ENCODE data around the gene AEBP2.
"Not testable (repeated sequence)": the region's sequence is repeated elsewhere in the genome, so short reads cannot be mapped to it uniquely, and the experiment has no call there.

AEBP2 gene

GRCh38 chr12:19419086-19419485, 20.2 kb upstream of the AEBP2 start:
- Histone ChIP-seq H3K27ac (no peak overlapping the region), H3K9ac (no peak overlapping the region), H4K20me1 (no peaks in the 10 kb centered on the region), H3K4me1 (peaks cover 7% of the 10 kb centered on the region; the same call in 1 of the 2 replicates), H3K9me3 (no peaks in the 10 kb centered on the region), H3K36me3 (no peaks in the 10 kb centered on the region), H3K27me3 (no peaks in the 10 kb centered on the region), H3K4me2 (no peak overlapping the region), H3K4me3 (no peak overlapping the region)
- no peak for TF ChIP-seq Cebpa-rat (IDR thresholded peaks at IDR 0.05)

GRCh38 chr12:19421503-19422282, 17.6 kb upstream of the AEBP2 start:
- Histone ChIP-seq H3K4me3 (no peak overlapping the region), H3K27ac (no peak overlapping the region), H3K4me1 (peaks cover 7% of the 10 kb centered on the region; the same call in 1 of the 2 replicates), H4K20me1 (no peaks in the 10 kb centered on the region), H3K9me3 (no peaks in the 10 kb centered on the region), H3K9ac (no peak overlapping the region), H3K36me3 (no peaks in the 10 kb centered on the region), H3K4me2 (no peak overlapping the region), H3K27me3 (no peaks in the 10 kb centered on the region)
- no peak for TF ChIP-seq Cebpa-rat (IDR thresholded peaks at IDR 0.05)

GRCh38 chr12:19423166-19423930, 15.9 kb upstream of the AEBP2 start:
- no peak overlapping the region for H3K9ac ChIP-seq
- no peak overlapping the region for H3K4me3 ChIP-seq
- no peaks in the 10 kb centered on the region for H3K36me3 ChIP-seq
- no peak overlapping the region for H3K4me2 ChIP-seq
- no peak overlapping the region for H3K27ac ChIP-seq
- H4K20me1 ChIP-seq, result no peaks in the 10 kb centered on the region
- no peak for TF ChIP-seq Cebpa-rat (IDR thresholded peaks at IDR 0.05)
- no peaks in the 10 kb centered on the region for H3K9me3 ChIP-seq
- peaks cover 7% of the 10 kb centered on the region; the same call in 1 of the 2 replicates for H3K4me1 ChIP-seq
- no peaks in the 10 kb centered on the region for H3K27me3 ChIP-seq

- no peak overlapping the region for H3K27ac ChIP-seq
- no peak overlapping the region for H3K4me3 ChIP-seq
- no peaks in the 10 kb centered on the region for H3K9me3 ChIP-seq
- H3K27me3 ChIP-seq, result no peaks in the 10 kb centered on the region
- no peak for TF ChIP-seq Cebpa-rat (IDR thresholded peaks at IDR 0.05)
- no peaks in the 10 kb centered on the region for H3K36me3 ChIP-seq
- H3K4me2 ChIP-seq, result no peak overlapping the region
- peaks cover 6% of the 10 kb centered on the region; the same call in 1 of the 2 replicates for H3K4me1 ChIP-seq
- H3K9ac ChIP-seq, result no peak overlapping the region
- H4K20me1 ChIP-seq, result no peaks in the 10 kb centered on the region
Observed at GRCh38 chr12:19428246-19428645, 11.0 kb upstream of the AEBP2 start.

GRCh38 chr12:19429491-19429890, 9.8 kb upstream of the AEBP2 start:
- not testable (repeated sequence) for H3K27me3 ChIP-seq, H3K4me3 ChIP-seq, H3K27ac ChIP-seq, H4K20me1 ChIP-seq, H3K9ac ChIP-seq, H3K9me3 ChIP-seq, H3K36me3 ChIP-seq, H3K4me2 ChIP-seq
- peaks cover 10% of the 10 kb centered on the region for H3K4me1 ChIP-seq

- H3K9me3 ChIP-seq, result no peaks in the 10 kb centered on the region
- H3K4me2 ChIP-seq, result no peak overlapping the region
- peaks cover 15% of the 10 kb centered on the region for H3K4me1 ChIP-seq
- no peaks in the 10 kb centered on the region for H3K27me3 ChIP-seq
- TF ChIP-seq Cebpa-rat (IDR thresholded peaks at IDR 0.05), result no peak
- H3K36me3 ChIP-seq, result no peaks in the 10 kb centered on the region
- no peak overlapping the region for H3K4me3 ChIP-seq
- no peak overlapping the region for H3K9ac ChIP-seq
- no peaks in the 10 kb centered on the region for H4K20me1 ChIP-seq
- no peak overlapping the region for H3K27ac ChIP-seq
Observed at GRCh38 chr12:19430988-19431387, 8.3 kb upstream of the AEBP2 start.

GRCh38 chr12:19431407-19432308, 7.6 kb upstream of the AEBP2 start:
- no peak overlapping the region for H3K4me3 ChIP-seq
- H3K4me2 ChIP-seq, result no peak overlapping the region
- TF ChIP-seq Cebpa-rat (IDR thresholded peaks at IDR 0.05), result no peak
- no peaks in the 10 kb centered on the region for H4K20me1 ChIP-seq
- H3K27ac ChIP-seq, result peak overlapping the region; percentile 53
- H3K9ac ChIP-seq, result no peak overlapping the region
- H3K27me3 ChIP-seq, result no peaks in the 10 kb centered on the region
- no peaks in the 10 kb centered on the region for H3K36me3 ChIP-seq
- H3K4me1 ChIP-seq, result peaks cover 15% of the 10 kb centered on the region
- no peaks in the 10 kb centered on the region for H3K9me3 ChIP-seq

- Histone ChIP-seq H3K4me2 (no peak overlapping the region), H4K20me1 (no peaks in the 10 kb centered on the region), H3K4me3 (no peak overlapping the region), H3K9me3 (no peaks in the 10 kb centered on the region), H3K27ac (peak overlapping the region; percentile 53), H3K4me1 (peaks cover 15% of the 10 kb centered on the region), H3K9ac (no peak overlapping the region), H3K27me3 (no peaks in the 10 kb centered on the region), H3K36me3 (no peaks in the 10 kb centered on the region)
- TF ChIP-seq Cebpa-rat (IDR thresholded peaks at IDR 0.05), result peak; percentile 47; the same call in 1 of the 2 replicates
Observed at GRCh38 chr12:19432309-19433170, 6.8 kb upstream of the AEBP2 start.

GRCh38 chr12:19434538-19434937, 4.8 kb upstream of the AEBP2 start:
- H3K4me2 ChIP-seq, result peak overlapping the region; percentile 30; the same call in 1 of the 2 replicates
- no peak for TF ChIP-seq Cebpa-rat (IDR thresholded peaks at IDR 0.05)
- no peak overlapping the region for H3K27ac ChIP-seq
- no peak overlapping the region for H3K9ac ChIP-seq
- H3K4me3 ChIP-seq, result no peak overlapping the region
- H3K4me1 ChIP-seq, result peaks cover 19% of the 10 kb centered on the region
- no peaks in the 10 kb centered on the region for H3K36me3 ChIP-seq
- no peaks in the 10 kb centered on the region for H3K9me3 ChIP-seq
- no peaks in the 10 kb centered on the region for H4K20me1 ChIP-seq
- H3K27me3 ChIP-seq, result no peaks in the 10 kb centered on the region

All from BLaER1 (cell line).